Measurements from ENCODE around the gene IL11. TPM values are rescaled to one million over a fixed set of nuclear protein-coding genes. Genes with fewer than 3 reads are reported as not detected.

IL11 gene
- total and polyA plus RNA-seq, 4 donors, result 0.26 to 0.74 (median 0.41) TPM; not detected in 1

GRCh38 chr19:55383279-55384130, 13.2 kb upstream of the IL11 start:
- H3K4me3 ChIP-seq, result peak overlapping the region; percentile 50
- peaks cover 7 to 37% (median 22%) of the 10 kb centered on the region in 5 donors for H3K4me1 ChIP-seq (ENCODE audit: control insufficient read depth in 5 of 5, insufficient read depth in 5 of 5, low read length in 5 of 5)
- peak overlapping the region; percentile 81 to 93 for H3K27ac ChIP-seq (ENCODE audit: low read depth in 1 of 2, low read length in 1 of 2)
- no peak overlapping the region for H3K9ac ChIP-seq (ENCODE audit: insufficient read depth in 1 of 2, low read length in 2 of 2)
- WGBS, 2 donors, result 4 to 5% methylated on average over 76 to 88 of the region's 88 CpGs
- peaks cover 3 to 20% (median 9%) of the 10 kb centered on the region in 4 donors for H3K36me3 ChIP-seq (ENCODE audit: control insufficient read depth in 4 of 4, insufficient read depth in 4 of 4, low read length in 4 of 4)
- DNase-seq (peak; percentile 55 to 76 (median 73)), ATAC-seq (ENCODE audit: insufficient read depth, low FRiP score) (no peak)
- peaks cover 0 to 2% (median 0%) of the 10 kb centered on the region in 3 donors for H3K27me3 ChIP-seq (ENCODE audit: control insufficient read depth in 3 of 3, insufficient read depth in 3 of 3, low read length in 2 of 3)
- TF ChIP-seq, protein P1, sequence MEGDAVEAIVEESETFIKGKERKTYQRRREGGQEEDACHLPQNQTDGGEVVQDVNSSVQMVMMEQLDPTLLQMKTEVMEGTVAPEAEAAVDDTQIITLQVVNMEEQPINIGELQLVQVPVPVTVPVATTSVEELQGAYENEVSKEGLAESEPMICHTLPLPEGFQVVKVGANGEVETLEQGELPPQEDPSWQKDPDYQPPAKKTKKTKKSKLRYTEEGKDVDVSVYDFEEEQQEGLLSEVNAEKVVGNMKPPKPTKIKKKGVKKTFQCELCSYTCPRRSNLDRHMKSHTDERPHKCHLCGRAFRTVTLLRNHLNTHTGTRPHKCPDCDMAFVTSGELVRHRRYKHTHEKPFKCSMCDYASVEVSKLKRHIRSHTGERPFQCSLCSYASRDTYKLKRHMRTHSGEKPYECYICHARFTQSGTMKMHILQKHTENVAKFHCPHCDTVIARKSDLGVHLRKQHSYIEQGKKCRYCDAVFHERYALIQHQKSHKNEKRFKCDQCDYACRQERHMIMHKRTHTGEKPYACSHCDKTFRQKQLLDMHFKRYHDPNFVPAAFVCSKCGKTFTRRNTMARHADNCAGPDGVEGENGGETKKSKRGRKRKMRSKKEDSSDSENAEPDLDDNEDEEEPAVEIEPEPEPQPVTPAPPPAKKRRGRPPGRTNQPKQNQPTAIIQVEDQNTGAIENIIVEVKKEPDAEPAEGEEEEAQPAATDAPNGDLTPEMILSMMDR (IDR thresholded peaks at IDR 0.05; ENCODE audit: control extremely low read depth, extremely low read depth), result no peak
- H3K9me3 ChIP-seq (ENCODE audit: control insufficient read depth in 4 of 4, insufficient read depth in 3 of 4, low read length in 3 of 4), result peaks cover 0 to 2% (median 0%) of the 10 kb centered on the region in 4 donors

GRCh38 chr19:55382522-55383054, 12.3 kb upstream of the IL11 start:
- 92 to 99% methylated on average over 3 of the region's 3 CpGs for WGBS, 2 donors
- ATAC-seq (ENCODE audit: insufficient read depth, low FRiP score), result no peak
- H3K4me1 ChIP-seq (ENCODE audit: control insufficient read depth in 5 of 5, insufficient read depth in 5 of 5, low read length in 5 of 5), result peaks cover 6 to 32% (median 20%) of the 10 kb centered on the region in 5 donors

GRCh38 chr19:55382013-55382412, 11.8 kb upstream of the IL11 start:
- no peak for ATAC-seq (ENCODE audit: insufficient read depth, low FRiP score)
- peaks cover 0 to 5% (median under 1%) of the 10 kb centered on the region in 4 donors for H3K36me3 ChIP-seq (ENCODE audit: control insufficient read depth in 4 of 4, insufficient read depth in 4 of 4, low read length in 4 of 4)
- peaks cover 0 to 11% (median 2%) of the 10 kb centered on the region in 3 donors for H3K27me3 ChIP-seq (ENCODE audit: control insufficient read depth in 3 of 3, insufficient read depth in 3 of 3, low read length in 2 of 3)
- DNase-seq, result no peak
- TF ChIP-seq, protein P1 (IDR thresholded peaks at IDR 0.05; ENCODE audit: control extremely low read depth, extremely low read depth), result no peak
- peaks cover 2 to 29% (median 18%) of the 10 kb centered on the region in 5 donors for H3K4me1 ChIP-seq (ENCODE audit: control insufficient read depth in 5 of 5, insufficient read depth in 5 of 5, low read length in 5 of 5)
- peaks cover 0 to 2% (median 0%) of the 10 kb centered on the region in 4 donors for H3K9me3 ChIP-seq (ENCODE audit: control insufficient read depth in 4 of 4, insufficient read depth in 3 of 4, low read length in 3 of 4)
- WGBS, 2 donors, result 96 to 98% methylated on average over 5 of the region's 5 CpGs
- H3K9ac ChIP-seq (ENCODE audit: insufficient read depth in 1 of 2, low read length in 2 of 2), result no peak overlapping the region
- H3K4me3 ChIP-seq, result no peak overlapping the region
- H3K27ac ChIP-seq (ENCODE audit: low read depth in 1 of 2, low read length in 1 of 2), result no peak overlapping the region

More at GRCh38 chr19:55382522-55383054, 12.3 kb upstream of the IL11 start:
- Histone ChIP-seq H3K27ac (ENCODE audit: low read depth in 1 of 2, low read length in 1 of 2) (no peak overlapping the region), H3K9me3 (ENCODE audit: control insufficient read depth in 4 of 4, insufficient read depth in 3 of 4, low read length in 3 of 4) (peaks cover 0 to 2% (median 0%) of the 10 kb centered on the region in 4 donors), H3K27me3 (ENCODE audit: control insufficient read depth in 3 of 3, insufficient read depth in 3 of 3, low read length in 2 of 3) (peaks cover 0 to 8% (median 2%) of the 10 kb centered on the region in 3 donors), H3K36me3 (ENCODE audit: control insufficient read depth in 4 of 4, insufficient read depth in 4 of 4, low read length in 4 of 4) (peaks cover 0 to 10% (median 3%) of the 10 kb centered on the region in 4 donors), H3K9ac (ENCODE audit: insufficient read depth in 1 of 2, low read length in 2 of 2) (no peak overlapping the region), H3K4me3 (no peak overlapping the region)
- DNase-seq, result no peak
- TF ChIP-seq, protein P1 (IDR thresholded peaks at IDR 0.05; ENCODE audit: control extremely low read depth, extremely low read depth), result no peak
